Mucosa of rectum (tissue), 2 donors: ENCODE data around the gene CHURC1.
A peak's percentile ranks its signal among the peaks of the same experiment; 100 is the strongest.

Experiments used
- H3K27ac ChIP-seq, 2 donors: one replicate each; pipeline ENCODE4 v1.7.0; 2013; ENCODE audit warnings: inconsistent platforms in 2 of 2, low read depth in 2 of 2, low read length in 2 of 2
- H3K27me3 ChIP-seq, 2 donors: one replicate each; pipeline ENCODE4 v1.7.0; 2013; ENCODE audit warnings: low read length in 2 of 2; ENCODE audit not compliant: control insufficient read depth in 2 of 2, insufficient read depth in 2 of 2
- H3K36me3 ChIP-seq, 2 donors: one replicate each; pipeline ENCODE4 v1.7.0; 2013; ENCODE audit warnings: low read length in 2 of 2; ENCODE audit not compliant: control insufficient read depth in 2 of 2, insufficient read depth in 2 of 2
- H3K4me1 ChIP-seq, 2 donors: one replicate each; pipeline ENCODE4 v1.7.0; 2013; ENCODE audit warnings: low read length in 2 of 2, mild to moderate bottlenecking in 1 of 2; ENCODE audit not compliant: control insufficient read depth in 2 of 2, insufficient read depth in 2 of 2
- H3K4me3 ChIP-seq, 2 donors: one replicate each; pipeline ENCODE4 v1.7.0; 2013; ENCODE audit warnings: low read length in 2 of 2
- H3K9ac ChIP-seq, 2 donors: one replicate each; pipeline ENCODE4 v1.7.0; 2013; ENCODE audit warnings: low read length in 2 of 2, low read depth in 1 of 2, mild to moderate bottlenecking in 1 of 2
- H3K9me3 ChIP-seq, 2 donors: one replicate each; pipeline ENCODE4 v1.7.0; 2013; ENCODE audit warnings: low read length in 2 of 2; ENCODE audit not compliant: control insufficient read depth in 2 of 2
- donor health status: healthy.
- donor health status: Normal muscosa, but diverticular disease.

CHURC1 gene

GRCh38 chr14:64914237-64915028 is at the start of gene CHURC1:
Gene CHURC1, plus strand, starts transcription at chr14:64914455. Its CDS starts 41 bp downstream, at chr14:64914496.
- H3K27ac ChIP-seq = peak within 1 kb of the TSS; percentile 91 to 93
- peak within 1 kb of the TSS; percentile 93 to 98 for H3K4me3 ChIP-seq
- peaks cover 0 to under 1% of the 10 kb centered on the region in 2 donors for H3K36me3 ChIP-seq
- H3K9me3 ChIP-seq = no peaks in the 10 kb centered on the region
- H3K4me1 ChIP-seq = peaks cover 16 to 19% of the 10 kb centered on the region in 2 donors
- H3K27me3 ChIP-seq = no peaks in the 10 kb centered on the region
- peak within 1 kb of the TSS; percentile 97 to 100 for H3K9ac ChIP-seq

GRCh38 chr14:64865109-64865508 is 49.1 kb upstream of the CHURC1 start:
- peaks cover 3 to 8% of the 10 kb centered on the region in 2 donors for H3K27me3 ChIP-seq
- H3K27ac ChIP-seq = no peak overlapping the region
- no peak overlapping the region for H3K4me3 ChIP-seq
- H3K9me3 ChIP-seq = no peaks in the 10 kb centered on the region
- no peaks in the 10 kb centered on the region for H3K36me3 ChIP-seq
- no peaks in the 10 kb centered on the region for H3K4me1 ChIP-seq
- H3K9ac ChIP-seq = no peak overlapping the region

- H3K27ac ChIP-seq = no peak overlapping the region
- no peaks in the 10 kb centered on the region for H3K36me3 ChIP-seq
- peaks cover 3 to 8% of the 10 kb centered on the region in 2 donors for H3K27me3 ChIP-seq
- no peak overlapping the region for H3K9ac ChIP-seq
- H3K4me3 ChIP-seq = no peak overlapping the region
- no peaks in the 10 kb centered on the region for H3K9me3 ChIP-seq
- H3K4me1 ChIP-seq = no peaks in the 10 kb centered on the region
These were observed 48.3 kb upstream of the CHURC1 start for GRCh38 chr14:64865992-64866391.

- Histone ChIP-seq H3K4me3 (no peak overlapping the region), H3K27me3 (peaks cover 3 to 8% of the 10 kb centered on the region in 2 donors), H3K27ac (no peak overlapping the region), H3K4me1 (no peaks in the 10 kb centered on the region), H3K36me3 (no peaks in the 10 kb centered on the region), H3K9me3 (no peaks in the 10 kb centered on the region), H3K9ac (no peak overlapping the region)
These were observed 47.1 kb upstream of the CHURC1 start for GRCh38 chr14:64867182-64867581.

GRCh38 chr14:64868379-64868778 is 45.9 kb upstream of the CHURC1 start:
- no peak overlapping the region for H3K27ac ChIP-seq
- no peak overlapping the region for H3K4me3 ChIP-seq
- H3K9ac ChIP-seq = no peak overlapping the region
- H3K9me3 ChIP-seq = no peaks in the 10 kb centered on the region
- peaks cover 3 to 8% of the 10 kb centered on the region in 2 donors for H3K27me3 ChIP-seq
- H3K4me1 ChIP-seq = no peaks in the 10 kb centered on the region
- no peaks in the 10 kb centered on the region for H3K36me3 ChIP-seq

GRCh38 chr14:64868841-64869240 is 45.4 kb upstream of the CHURC1 start:
- no peaks in the 10 kb centered on the region for H3K36me3 ChIP-seq
- H3K4me1 ChIP-seq = no peaks in the 10 kb centered on the region
- H3K4me3 ChIP-seq = no peak overlapping the region
- no peak overlapping the region for H3K9ac ChIP-seq
- peaks cover 3 to 8% of the 10 kb centered on the region in 2 donors for H3K27me3 ChIP-seq
- H3K9me3 ChIP-seq = no peaks in the 10 kb centered on the region
- no peak overlapping the region for H3K27ac ChIP-seq

- Histone ChIP-seq H3K4me3 (no peak overlapping the region), H3K27me3 (peaks cover 3 to 8% of the 10 kb centered on the region in 2 donors), H3K4me1 (no peaks in the 10 kb centered on the region)
These were observed 44.1 kb upstream of the CHURC1 start for GRCh38 chr14:64870160-64870559.

GRCh38 chr14:64871344-64871743 is 42.9 kb upstream of the CHURC1 start:
- H3K4me1 ChIP-seq = no peaks in the 10 kb centered on the region
- no peaks in the 10 kb centered on the region for H3K36me3 ChIP-seq
- H3K27ac ChIP-seq = no peak overlapping the region
- no peak overlapping the region for H3K9ac ChIP-seq
- no peaks in the 10 kb centered on the region for H3K9me3 ChIP-seq
- H3K27me3 ChIP-seq = peaks cover 3 to 6% of the 10 kb centered on the region in 2 donors
- H3K4me3 ChIP-seq = no peak overlapping the region

More at GRCh38 chr14:64870160-64870559, 44.1 kb upstream of the CHURC1 start:
- no peaks in the 10 kb centered on the region for H3K36me3 ChIP-seq
- no peaks in the 10 kb centered on the region for H3K9me3 ChIP-seq
- no peak overlapping the region for H3K9ac ChIP-seq
- no peak overlapping the region for H3K27ac ChIP-seq

GRCh38 chr14:64873506-64874219 is 40.6 kb upstream of the CHURC1 start:
- Histone ChIP-seq H3K9ac (no peak overlapping the region), H3K36me3 (no peaks in the 10 kb centered on the region), H3K4me1 (no peaks in the 10 kb centered on the region), H3K27me3 (peaks cover 3 to 5% of the 10 kb centered on the region in 2 donors), H3K4me3 (no peak overlapping the region), H3K27ac (no peak overlapping the region), H3K9me3 (no peaks in the 10 kb centered on the region)

- H3K9me3 ChIP-seq = no peaks in the 10 kb centered on the region
- H3K4me1 ChIP-seq = peaks cover 0 to 3% of the 10 kb centered on the region in 2 donors
- H3K27ac ChIP-seq = no peak overlapping the region
- no peaks in the 10 kb centered on the region for H3K36me3 ChIP-seq
- no peak overlapping the region for H3K9ac ChIP-seq
- H3K27me3 ChIP-seq = peaks cover 8 to 12% of the 10 kb centered on the region in 2 donors
- no peak overlapping the region for H3K4me3 ChIP-seq
These were observed 38.9 kb upstream of the CHURC1 start for GRCh38 chr14:64875350-64875749.
